H1 (cell line): ENCODE data around the gene IRF9. TPM values are rescaled to one million over a fixed set of nuclear protein-coding genes. Genes with fewer than 3 reads are reported as not detected.

Experiments
- CTCF ChIA-PET: fragments of 300-600 bp; sonication (Branson Sonifier 250); formaldehyde crosslinking; loops from one replicate; lab custom pipeline; 2021; ENCODE audit not compliant: partially characterized antibody; lab: Charles Lee
- POLR2A ChIA-PET: fragments of 300-600 bp; sonication (Branson Sonifier 250); formaldehyde crosslinking; loops from one replicate; lab custom pipeline; 2021; ENCODE audit warnings: inconsistent platforms; ENCODE audit not compliant: partially characterized antibody; lab: Charles Lee
- DNase-seq, 2 experiments: peaks; one replicate each; pipeline versions ENCODE4 v3.0.0 to v3.0.0-alpha.2; 2010 to 2022; ENCODE audit warnings: low spot score in 2 of 2, low read depth in 1 of 2, mixed read lengths in 1 of 2
- FAIRE-seq: peaks from 2 replicates; lab custom pipeline; 2011; peaks lifted over from hg19 to GRCh38; lab: Jason Lieb, UNC
- H2AFZ ChIP-seq: 2 replicates; pipeline ENCODE4 v1.8.1; 2012; ENCODE audit warnings: low read length, inconsistent platforms
- H2AK5ac ChIP-seq: 2 replicates; pipeline ENCODE4 v1.6.1; 2013; ENCODE audit warnings: low read depth, low read length
- H2BK120ac ChIP-seq: replicated peaks from 2 replicates; pipeline ENCODE3; 2013; ENCODE audit warnings: low read depth, low read length, inconsistent platforms
- H2BK12ac ChIP-seq: 2 replicates; pipeline ENCODE4 v1.6.1; 2013; ENCODE audit warnings: low read depth, low read length
- H2BK15ac ChIP-seq: 2 replicates; pipeline ENCODE4 v1.6.1; 2013; ENCODE audit warnings: low read length
- H2BK20ac ChIP-seq: 2 replicates; pipeline ENCODE4 v1.6.1; 2013; ENCODE audit warnings: low read length
- H2BK5ac ChIP-seq: 2 replicates; pipeline ENCODE4 v1.6.1; 2013; ENCODE audit warnings: low read depth, low read length
- H3K14ac ChIP-seq: 2 replicates; pipeline ENCODE4 v1.6.1; 2013; ENCODE audit warnings: inconsistent platforms; ENCODE audit not compliant: insufficient read length
- H3K18ac ChIP-seq: 2 replicates; pipeline ENCODE4 v1.6.1; 2013; ENCODE audit warnings: low read length; ENCODE audit errors: extremely low read depth
- H3K23ac ChIP-seq: 2 replicates; pipeline ENCODE4 v1.6.1; 2013; ENCODE audit warnings: inconsistent platforms; ENCODE audit not compliant: insufficient read length
- H3K23me2 ChIP-seq: 2 replicates; pipeline ENCODE4 v1.6.1; 2013; ENCODE audit warnings: low read depth, low read length
- H3K27ac ChIP-seq: 2 replicates; pipeline ENCODE4 v1.6.1; 2011; ENCODE audit warnings: low read depth, low read length, inconsistent platforms
- H3K27me3 ChIP-seq, 4 experiments: replicated peaks in 1 of 4; 1 replicate in 1 of 4; 2 replicates in 3 of 4; pipeline versions ENCODE4 v1.6.1 to v1.8.1; 2011 to 2013; ENCODE audit warnings: low read length in 3 of 4, mild to moderate bottlenecking in 3 of 4, inconsistent platforms in 2 of 4, mixed read lengths in 2 of 4, moderate library complexity in 1 of 4; ENCODE audit not compliant: control insufficient read depth in 3 of 4, insufficient read depth in 3 of 4; ENCODE audit errors: extremely low read depth in 1 of 4
- H3K36me3 ChIP-seq, 4 experiments: 2 replicates each; pipeline versions ENCODE4 v1.6.1 to v1.8.1; 2011 to 2013; ENCODE audit warnings: mild to moderate bottlenecking in 4 of 4, low read length in 3 of 4, moderate library complexity in 2 of 4, control low read depth in 1 of 4, inconsistent platforms in 1 of 4; ENCODE audit not compliant: insufficient read depth in 4 of 4, control insufficient read depth in 2 of 4
- H3K4ac ChIP-seq: replicated peaks from 2 replicates; pipeline ENCODE3; 2013; ENCODE audit warnings: low read length, low read depth, mixed read lengths, inconsistent platforms; ENCODE audit not compliant: insufficient read length
- H3K4me1 ChIP-seq, 4 experiments: replicated peaks in 1 of 4; 1 replicate in 1 of 4; 2 replicates in 3 of 4; pipeline versions ENCODE4 v1.6.1 to v1.8.1; 2011 to 2013; ENCODE audit warnings: low read length in 3 of 4, inconsistent platforms in 2 of 4, mixed read lengths in 1 of 4; ENCODE audit not compliant: insufficient read depth in 4 of 4, control insufficient read depth in 3 of 4
- H3K4me2 ChIP-seq, 2 experiments: 2 replicates each; pipeline versions ENCODE4 v1.6.1 to v1.8.1; 2011 to 2013; ENCODE audit warnings: low read depth in 2 of 2, low read length in 2 of 2, control low read depth in 1 of 2, inconsistent platforms in 1 of 2, mild to moderate bottlenecking in 1 of 2; ENCODE audit not compliant: insufficient read depth in 1 of 2
- H3K4me3 ChIP-seq, 4 experiments: fragments of 200-600, 300-600 bp in 1 of 4; sonication (generic), shearing (Covaris generic), sonication (Bioruptor Twin) in 1 of 4; 2 replicates each; pipeline versions ENCODE4 v1.5.1 to v1.8.1; 2011 to 2016; ENCODE audit warnings: low read length in 4 of 4, low read depth in 3 of 4, control low read depth in 2 of 4, inconsistent platforms in 2 of 4, mild to moderate bottlenecking in 2 of 4, mixed read lengths in 1 of 4, moderate library complexity in 1 of 4; ENCODE audit not compliant: insufficient read depth in 2 of 4; ENCODE audit errors: extremely low read depth in 1 of 4
- H3K56ac ChIP-seq: replicated peaks from 2 replicates; pipeline ENCODE3; 2013; ENCODE audit warnings: low read depth, mild to moderate bottlenecking, mixed read lengths, low read length, inconsistent platforms; ENCODE audit not compliant: insufficient read length
- H3K79me1 ChIP-seq: 2 replicates; pipeline ENCODE4 v1.6.1; 2013; ENCODE audit warnings: low read depth, low read length, control low read depth
- H3K79me2 ChIP-seq, 2 experiments: 2 replicates each; pipeline versions ENCODE4 v1.6.1 to v1.8.1; 2012 to 2013; ENCODE audit warnings: low read length in 2 of 2, mild to moderate bottlenecking in 2 of 2, inconsistent platforms in 1 of 2; ENCODE audit not compliant: insufficient read depth in 2 of 2, control insufficient read depth in 1 of 2
- H3K9ac ChIP-seq, 4 experiments: replicated peaks in 1 of 4; 1 replicate in 1 of 4; 2 replicates in 3 of 4; pipeline versions ENCODE4 v1.6.1 to v1.8.1; 2011 to 2013; ENCODE audit warnings: low read depth in 3 of 4, low read length in 3 of 4, control low read depth in 2 of 4, mild to moderate bottlenecking in 2 of 4, moderate library complexity in 2 of 4, inconsistent platforms in 1 of 4; ENCODE audit errors: extremely low read depth in 1 of 4
- H3K9me3 ChIP-seq, 2 experiments: 2 replicates each; pipeline versions ENCODE4 v1.6.1 to v1.8.1; 2012 to 2013; ENCODE audit warnings: mild to moderate bottlenecking in 2 of 2, moderate library complexity in 2 of 2, control low read depth in 1 of 2, inconsistent platforms in 1 of 2, low read depth in 1 of 2, low read length in 1 of 2, mixed read lengths in 1 of 2; ENCODE audit not compliant: insufficient read depth in 2 of 2
- H4K20me1 ChIP-seq, 2 experiments: replicated peaks in 1 of 2; 2 replicates each; pipeline versions ENCODE3 to v1.8.1; 2011 to 2013; ENCODE audit warnings: inconsistent platforms in 2 of 2, low read length in 2 of 2, mild to moderate bottlenecking in 1 of 2; ENCODE audit not compliant: insufficient read depth in 2 of 2, control insufficient read depth in 1 of 2
- H4K5ac ChIP-seq: 2 replicates; pipeline ENCODE4 v1.6.1; 2013; ENCODE audit warnings: low read length, low read depth, mixed read lengths, inconsistent platforms; ENCODE audit not compliant: insufficient read length
- H4K8ac ChIP-seq: 2 replicates; pipeline ENCODE4 v1.8.0; 2013; ENCODE audit warnings: mild to moderate bottlenecking, moderate library complexity, low read length, inconsistent platforms; ENCODE audit not compliant: insufficient read depth; ENCODE audit errors: extremely low read depth
- H4K91ac ChIP-seq: replicated peaks from 2 replicates; pipeline ENCODE3; 2013; ENCODE audit warnings: low read length, mixed read lengths, inconsistent platforms; ENCODE audit not compliant: insufficient read length
- CBX8 ChIP-seq: fragments of 300-800, 300-1000 bp; sonication (generic); IDR thresholded peaks from 2 replicates; pipeline ENCODE4 v1.7.1; 2016; ENCODE audit warnings: low read depth, low read length, borderline replicate concordance
- CHD2 ChIP-seq: IDR thresholded peaks from 2 replicates; pipeline ENCODE4 v1.6.1; 2012; ENCODE audit warnings: low read length, improper control_type of control experiment
- CTCF ChIP-seq, 3 experiments: IDR thresholded peaks; 1 replicate in 2 of 3; 2 replicates in 1 of 3; pipeline versions ENCODE4 v1.5.1 to v1.6.1; 2011; ENCODE audit warnings: low read length in 3 of 3, mild to moderate bottlenecking in 3 of 3, inconsistent platforms in 2 of 3, low read depth in 1 of 3, moderate library complexity in 1 of 3; ENCODE audit not compliant: insufficient read depth in 1 of 3; ENCODE audit errors: control extremely low read depth in 1 of 3
- E2F6 ChIP-seq: IDR thresholded peaks from 2 replicates; pipeline ENCODE4 v1.6.1; 2012; ENCODE audit warnings: inconsistent platforms
- MAX ChIP-seq: IDR thresholded peaks from 2 replicates; pipeline ENCODE4 v1.6.1; 2012; ENCODE audit warnings: inconsistent platforms
- NRF1 ChIP-seq: IDR thresholded peaks from 2 replicates; pipeline ENCODE4 v1.6.1; 2011; ENCODE audit warnings: mild to moderate bottlenecking, low read depth, low read length, improper control_type of control experiment
- RBBP5 ChIP-seq: IDR thresholded peaks from 2 replicates; pipeline ENCODE4 v1.7.1; 2012; ENCODE audit warnings: low read depth, mild to moderate bottlenecking, inconsistent platforms, low read length, moderate library complexity, borderline replicate concordance
- TBP ChIP-seq: IDR thresholded peaks from 2 replicates; pipeline ENCODE4 v1.6.1; 2011; ENCODE audit warnings: low read depth, low read length, improper control_type of control experiment
- WGBS, 2 experiments: shearing (Covaris generic) in 1 of 2; methylation state at CpG; one replicate each; pipeline versions ENCODE4 v1.1.6 to v1.1.7; 2013 to 2015; ENCODE audit warnings: low lambda C conversion rate in 2 of 2, mixed read lengths in 2 of 2, inconsistent platforms in 1 of 2, low coverage in 1 of 2, missing lambda C conversion rate in 1 of 2; ENCODE audit not compliant: insufficient replicate concordance in 2 of 2, insufficient coverage in 1 of 2, insufficient read length in 1 of 2; ENCODE audit errors: extremely low coverage in 1 of 2, missing lambda C conversion rate in 1 of 2; 5-methylcytosine and 5-hydroxymethylcytosine counted together
- polyA plus RNA-seq, 7 experiments: library from polyadenylated mRNA; depleted of rRNA in 3 of 7; stranded (reverse) in 5 of 7; unstranded in 2 of 7; fragments of >200 nt in 5 of 7; fragments of 200-250 nt in 2 of 7; gene quantifications; 1 replicate in 5 of 7; 2 replicates in 1 of 7; 4 replicates in 1 of 7; pipeline versions ENCODE4 v1.2.1 to v1.2.3, GENCODE V29; 2011 to 2013; ENCODE audit warnings: missing spikeins in 2 of 7, mixed read lengths in 2 of 7
- total RNA-seq: library from RNA; stranded (reverse); fragmentation: NEBNext Ultra II Directional; extraction: Animal tissue kit (Norgen Biotek cat#: 25700); gene quantifications from 2 replicates; pipeline ENCODE4 v1.2.1, GENCODE V29; 2021

Gene IRF9
- total and polyA plus RNA-seq, 2 of the 8 experiments (the other 6 are each of a cell fraction or from before 2014, with no cell fraction given): 11.4 to 13.2 TPM

- POLR2A ChIA-PET: interaction anchor here (0.6 to 10.7 kb wide), 20 partner anchors 9 to 575 kb away, joined by 3 to 158 read pairs (median 4); partner anchors contain the start of genes CHMP4A, IPO4, IRF9 and LTB4R2
- CTCF ChIA-PET: interaction anchor here (1.1 kb wide), 2 partner anchors 18 to 64 kb away, joined by 3 to 4 read pairs; partner anchors contain the start of gene IRF9
- peaks cover 14 to 49% (median 41%) of the 10 kb centered on the region in 4 experiments for H3K36me3 ChIP-seq
- no peak for TF ChIP-seq E2F6
- TF ChIP-seq CBX8: no peak
- no peak for TF ChIP-seq NRF1
- no peak for TF ChIP-seq TBP
- no peak for TF ChIP-seq CTCF (IDR thresholded peaks at IDR 0.05; ENCODE audit: control extremely low read depth in 1 of 3, insufficient read depth in 1 of 3, low read depth in 1 of 3, low read length in 3 of 3)
- no peak for TF ChIP-seq CHD2
- no peak for TF ChIP-seq MAX
- TF ChIP-seq RBBP5: no peak
Measured at GRCh38 chr14:24178399-24179178, 17.5 kb downstream of the IRF9 start.

More at GRCh38 chr14:24178399-24179178, 17.5 kb downstream of the IRF9 start:
- DNase-seq (no peak), FAIRE-seq (no peak)
- H3K27ac ChIP-seq: no peak overlapping the region
- no peak overlapping the region for H2BK12ac ChIP-seq
- no peak overlapping the region for H4K8ac ChIP-seq
- no peaks in the 10 kb centered on the region for H3K9me3 ChIP-seq
- no peak overlapping the region for H4K5ac ChIP-seq
- 84% methylated on average over 12 of the region's 12 CpGs; no CpG with 5 or more reads in 1 of the 2 experiments for WGBS, 2 experiments
- 0 out of 2 replicates have a peak, but pooled peaks cover 2% of the 10 kb centered on the region for H3K79me1 ChIP-seq
- H3K56ac ChIP-seq: no peak overlapping the region
- no peak overlapping the region for H3K4ac ChIP-seq
- no peak overlapping the region for H2BK15ac ChIP-seq
- H3K9ac ChIP-seq: no peak overlapping the region
- H3K27me3 ChIP-seq: no peaks in the 10 kb centered on the region
- no peak overlapping the region for H4K91ac ChIP-seq
- no peak overlapping the region for H3K4me3 ChIP-seq
- no peak overlapping the region for H2AFZ ChIP-seq
- no peak overlapping the region for H3K14ac ChIP-seq
- no peak overlapping the region for H3K18ac ChIP-seq
- H3K4me1 ChIP-seq: no peaks in the 10 kb centered on the region
- H3K79me2 ChIP-seq: no peaks in the 10 kb centered on the region
- H3K23ac ChIP-seq: no peak overlapping the region
- H2BK5ac ChIP-seq: no peak overlapping the region
- H2BK120ac ChIP-seq: no peak overlapping the region
- H2AK5ac ChIP-seq: no peak overlapping the region
- H2BK20ac ChIP-seq: no peak overlapping the region
- no peaks in the 10 kb centered on the region for H3K23me2 ChIP-seq
- peaks cover 2 to 15% of the 10 kb centered on the region in 2 experiments for H4K20me1 ChIP-seq
- no peak overlapping the region for H3K4me2 ChIP-seq
